ENCODE measurements around the gene PTPRJ.

- TF ChIP-seq CTCF (IDR thresholded peaks at IDR 0.05; ENCODE audit: poor library complexity) (no peak), EZH2 (IDR thresholded peaks at IDR 0.05; ENCODE audit: borderline replicate concordance) (no peak), EZH2phosphoT487 (IDR thresholded peaks at IDR 0.05; ENCODE audit: low read depth, severe bottlenecking, unreplicated experiment) (no peak)
Measured at GRCh38 chr11:48114740-48115139, 134.4 kb downstream of the PTPRJ start.

All from hepatocyte (in vitro differentiated cells).